Gastrocnemius medialis (tissue), 4 donors: ENCODE data around the gene PRMT3. TPM values are rescaled to one million over a fixed set of nuclear protein-coding genes. Genes with fewer than 3 reads are reported as not detected.

Source experiments
- ATAC-seq, 2 donors: fragments of 150-250 bp; one replicate each; pipeline ENCODE4 v1.9.1; 2016
- DNase-seq, 2 donors: peaks; one replicate each; pipeline ENCODE4 v3.0.0-alpha.2; 2019
- H3K27ac ChIP-seq, 4 donors: fragments of 200-600 bp; sonication (generic); 1 replicate in 1 of 4; 2 replicates in 3 of 4; pipeline ENCODE4 v1.5.1; 2016 to 2018; ENCODE audit warnings: mild to moderate bottlenecking in 2 of 4, moderate library complexity in 1 of 4
- H3K27me3 ChIP-seq, 3 donors: fragments of 200-600 bp; sonication (generic) in 2 of 3; 1 replicate in 1 of 3; 2 replicates in 2 of 3; pipeline versions ENCODE4 v1.5.1 to v1.6.0; 2016 to 2019; ENCODE audit warnings: mild to moderate bottlenecking in 1 of 3, moderate library complexity in 1 of 3
- H3K36me3 ChIP-seq, 2 donors: fragments of 200-600 bp; sonication (generic) in 1 of 2; one replicate each; pipeline ENCODE4 v1.5.1; 2017 to 2018
- H3K4me1 ChIP-seq, 2 donors: fragments of 200-600 bp; sonication (generic) in 1 of 2; one replicate each; pipeline ENCODE4 v1.5.1; 2016 to 2017; ENCODE audit warnings: mild to moderate bottlenecking in 2 of 2
- H3K4me3 ChIP-seq, 4 donors: fragments of 200-600 bp; sonication (generic) in 3 of 4; 1 replicate in 1 of 4; 2 replicates in 3 of 4; pipeline ENCODE4 v1.5.1; 2016 to 2019; ENCODE audit warnings: mild to moderate bottlenecking in 2 of 4
- H3K9me3 ChIP-seq, 3 donors: fragments of 200-600 bp; sonication (generic) in 2 of 3; 1 replicate in 1 of 3; 2 replicates in 2 of 3; pipeline ENCODE4 v1.5.1; 2016 to 2019
- POLR2A ChIP-seq, 2 donors: fragments of 450-650 bp; IDR thresholded peaks; one replicate each; pipeline ENCODE4 v1.6.1; 2017; ENCODE audit warnings: antibody characterized with exemption in 2 of 2, mild to moderate bottlenecking in 2 of 2, moderate library complexity in 2 of 2
- in situ Hi-C, 4 donors: fragments of 200-750 bp; cut with MboI; loops; one replicate each; pipeline versions ENCODE4 v1.15.0 to v1.8.0; 2017; ENCODE audit warnings: low sequenced_read_pairs in 4 of 4
- intact Hi-C: fragments of 100-400 bp; cut with DNase I; formaldehyde crosslinking; loops from one replicate; pipeline ENCODE4 v1.15.1; 2023; ENCODE audit warnings: low total_unique reads
- total RNA-seq, 4 donors: library from RNA; depleted of rRNA; stranded (reverse); fragments of >200 nt; gene quantifications; one replicate each; pipeline versions ENCODE4 v1.1.0 to v1.2.3, GENCODE V29; 2016
- TF ChIP-seq, protein P1 (sequence below), 5 experiments: fragments of 450-650 bp in 3 of 5; fragments of 200-600 bp in 2 of 5; sonication (generic) in 2 of 5; IDR thresholded peaks in 4 of 5; conservative IDR thresholded peaks in 1 of 5; 1 replicate in 4 of 5; 2 replicates in 1 of 5; pipeline ENCODE4 v1.5.1; 2016 to 2019; ENCODE audit warnings: antibody characterized with exemption in 5 of 5, mild to moderate bottlenecking in 3 of 5, moderate library complexity in 3 of 5

The PRMT3 gene
- total RNA-seq, 4 donors from 2014 or later: 14.0 to 20.1 (median 17.0) TPM

DNA sequence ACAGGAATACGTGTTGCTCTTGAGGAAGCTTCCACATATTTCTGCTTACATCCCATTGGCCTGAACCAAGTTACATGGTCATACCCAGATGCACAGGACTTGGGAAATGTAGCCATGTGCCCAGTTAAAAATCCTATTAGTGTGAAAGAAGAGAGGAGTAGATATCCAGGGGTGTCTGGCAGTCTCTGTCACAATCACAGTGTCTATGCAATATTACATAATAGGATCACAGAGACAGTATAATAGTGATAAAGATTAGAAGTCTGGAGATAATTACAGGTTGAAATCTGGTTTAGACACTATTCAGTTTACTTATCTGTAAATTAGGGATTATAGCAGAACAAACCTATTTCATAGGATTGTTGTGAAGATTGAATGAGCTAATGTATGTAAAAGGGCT lies 149.3 kb downstream of the PRMT3 start:
- H3K36me3 ChIP-seq: no peaks in the 10 kb centered on the region
- intact Hi-C loops: no loop called here
- no peaks in the 10 kb centered on the region for H3K9me3 ChIP-seq
- DNase-seq (no peak), ATAC-seq (no peak)
- no peaks in the 10 kb centered on the region for H3K4me1 ChIP-seq
- H3K27ac ChIP-seq: no peak overlapping the region
- TF ChIP-seq, protein P1, sequence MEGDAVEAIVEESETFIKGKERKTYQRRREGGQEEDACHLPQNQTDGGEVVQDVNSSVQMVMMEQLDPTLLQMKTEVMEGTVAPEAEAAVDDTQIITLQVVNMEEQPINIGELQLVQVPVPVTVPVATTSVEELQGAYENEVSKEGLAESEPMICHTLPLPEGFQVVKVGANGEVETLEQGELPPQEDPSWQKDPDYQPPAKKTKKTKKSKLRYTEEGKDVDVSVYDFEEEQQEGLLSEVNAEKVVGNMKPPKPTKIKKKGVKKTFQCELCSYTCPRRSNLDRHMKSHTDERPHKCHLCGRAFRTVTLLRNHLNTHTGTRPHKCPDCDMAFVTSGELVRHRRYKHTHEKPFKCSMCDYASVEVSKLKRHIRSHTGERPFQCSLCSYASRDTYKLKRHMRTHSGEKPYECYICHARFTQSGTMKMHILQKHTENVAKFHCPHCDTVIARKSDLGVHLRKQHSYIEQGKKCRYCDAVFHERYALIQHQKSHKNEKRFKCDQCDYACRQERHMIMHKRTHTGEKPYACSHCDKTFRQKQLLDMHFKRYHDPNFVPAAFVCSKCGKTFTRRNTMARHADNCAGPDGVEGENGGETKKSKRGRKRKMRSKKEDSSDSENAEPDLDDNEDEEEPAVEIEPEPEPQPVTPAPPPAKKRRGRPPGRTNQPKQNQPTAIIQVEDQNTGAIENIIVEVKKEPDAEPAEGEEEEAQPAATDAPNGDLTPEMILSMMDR (IDR thresholded peaks at IDR 0.05 in 4 of 5, conservative IDR thresholded peaks at IDR 0.05 in 1 of 5): no peak
- no peak for TF ChIP-seq POLR2A (IDR thresholded peaks at IDR 0.05)
- in situ Hi-C loops: no loop called here
- no peaks in the 10 kb centered on the region for H3K27me3 ChIP-seq
- H3K4me3 ChIP-seq: no peak overlapping the region

DNA sequence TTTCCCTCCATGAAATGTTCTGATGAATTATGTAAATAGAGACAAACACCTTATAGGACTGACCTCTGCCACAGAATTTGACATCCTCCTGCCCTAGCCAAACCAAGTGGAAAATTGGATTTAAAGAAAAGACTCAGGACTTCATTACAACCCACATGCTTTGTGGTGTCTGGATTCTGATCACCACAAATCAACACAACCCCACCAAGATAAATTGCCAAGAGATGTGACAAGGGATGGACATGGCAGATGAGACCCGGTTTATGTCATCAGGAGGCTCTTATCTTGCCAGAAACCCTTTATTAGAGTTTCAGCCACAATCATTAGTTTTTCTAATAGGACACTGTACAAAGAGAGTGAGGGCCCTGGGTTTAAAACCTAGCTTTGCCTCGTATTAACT lies 154.0 kb downstream of the PRMT3 start:
- H3K36me3 ChIP-seq: no peaks in the 10 kb centered on the region
- no peak for ATAC-seq
- H3K27ac ChIP-seq: no peak overlapping the region
- intact Hi-C loops (no loop called here), in situ Hi-C loops (no loop called here)
- no peak for TF ChIP-seq POLR2A (IDR thresholded peaks at IDR 0.05)
- TF ChIP-seq, protein P1 (IDR thresholded peaks at IDR 0.05 in 4 of 5, conservative IDR thresholded peaks at IDR 0.05 in 1 of 5): no peak
- no peaks in the 10 kb centered on the region for H3K4me1 ChIP-seq
- H3K9me3 ChIP-seq: no peaks in the 10 kb centered on the region
- H3K4me3 ChIP-seq: no peak overlapping the region
- H3K27me3 ChIP-seq: no peaks in the 10 kb centered on the region
- DNase-seq: no peak

DNA sequence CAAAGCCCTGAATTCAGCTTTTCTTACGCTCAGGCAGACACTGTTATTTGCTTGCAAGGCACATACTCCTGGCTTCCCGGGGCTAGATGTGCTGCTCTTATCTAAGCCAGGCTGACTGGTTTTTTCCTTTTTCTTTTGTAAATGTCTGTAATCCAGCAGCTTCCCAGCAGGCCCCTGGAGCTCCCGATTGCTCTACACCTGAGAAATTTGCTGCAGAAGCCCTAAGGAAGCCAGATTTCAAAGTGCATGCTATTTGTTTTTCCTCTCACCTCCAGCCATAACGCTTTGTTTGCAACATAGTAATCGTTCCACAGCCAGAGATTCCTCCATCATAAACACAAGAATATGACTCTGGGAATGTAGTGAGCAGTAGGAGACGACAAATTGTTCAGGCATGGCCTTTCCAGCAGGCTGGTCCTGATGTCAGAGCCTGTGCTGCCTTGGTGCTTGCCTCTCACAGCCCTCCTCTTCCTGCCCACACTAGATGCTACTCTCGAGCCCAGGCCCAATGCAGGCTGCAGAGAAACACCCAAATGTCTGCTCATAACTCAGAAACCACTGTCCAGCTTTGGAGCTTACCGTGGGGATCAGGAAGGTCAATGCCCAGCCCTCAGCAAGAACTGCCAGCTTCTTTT lies 157.2 kb downstream of the PRMT3 start:
- H3K36me3 ChIP-seq: no peaks in the 10 kb centered on the region
- H3K27ac ChIP-seq: no peak overlapping the region
- H3K4me1 ChIP-seq: no peaks in the 10 kb centered on the region
- ATAC-seq (no peak), DNase-seq (no peak)
- TF ChIP-seq, protein P1 (IDR thresholded peaks at IDR 0.05 in 4 of 5, conservative IDR thresholded peaks at IDR 0.05 in 1 of 5): no peak
- intact Hi-C loops (no loop called here), in situ Hi-C loops (no loop called here)
- no peak overlapping the region for H3K4me3 ChIP-seq
- H3K27me3 ChIP-seq: no peaks in the 10 kb centered on the region
- H3K9me3 ChIP-seq: no peaks in the 10 kb centered on the region

DNA sequence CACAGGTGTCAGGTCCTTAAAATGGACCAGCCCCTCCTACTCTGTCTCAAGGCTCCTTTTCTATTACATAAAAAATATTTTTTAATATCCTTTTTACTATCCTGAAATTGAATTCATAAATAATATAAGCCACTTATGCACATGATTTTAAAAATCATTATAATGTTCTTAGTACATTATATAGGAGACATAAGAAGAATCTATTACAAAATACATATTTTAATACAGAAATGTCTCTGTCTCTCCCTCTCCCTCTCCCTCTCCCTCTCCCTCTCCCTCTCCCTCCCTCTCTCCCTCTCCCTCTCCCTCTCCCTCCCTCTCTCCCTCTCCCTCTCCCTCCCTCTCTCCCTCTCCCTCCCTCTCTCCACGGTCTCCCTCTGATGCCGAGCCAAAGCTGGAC lies 159.9 kb downstream of the PRMT3 start:
- ATAC-seq: no peak
- Histone ChIP-seq H3K27me3 (no peaks in the 10 kb centered on the region), H3K4me1 (no peaks in the 10 kb centered on the region), H3K9me3 (no peaks in the 10 kb centered on the region), H3K27ac (no peak overlapping the region), H3K4me3 (no peak overlapping the region), H3K36me3 (no peaks in the 10 kb centered on the region)
- DNase-seq: no peak
- intact Hi-C loops (no loop called here), in situ Hi-C loops (no loop called here)
- TF ChIP-seq POLR2A (IDR thresholded peaks at IDR 0.05): no peak
- TF ChIP-seq, protein P1 (IDR thresholded peaks at IDR 0.05 in 4 of 5, conservative IDR thresholded peaks at IDR 0.05 in 1 of 5): no peak

DNA sequence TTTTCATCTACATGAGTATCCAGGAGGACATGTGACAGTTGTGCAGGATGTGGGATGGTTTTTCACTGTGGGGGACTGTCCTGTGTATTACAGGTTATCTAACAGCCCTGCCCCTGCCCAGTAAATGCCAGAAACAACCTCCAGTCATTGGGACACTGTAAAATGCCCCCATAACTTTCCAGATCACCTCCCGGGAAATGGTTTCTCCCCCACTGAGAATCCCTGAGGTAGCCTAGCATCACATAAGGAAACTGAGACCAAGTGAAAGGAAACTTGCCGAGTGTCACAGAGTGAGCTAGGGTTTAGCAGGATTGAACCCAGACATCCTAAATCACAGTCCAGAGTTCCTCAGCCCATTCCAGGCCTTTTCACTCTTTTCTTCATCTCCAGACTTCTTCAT lies 163.6 kb downstream of the PRMT3 start:
- Histone ChIP-seq H3K4me1 (no peaks in the 10 kb centered on the region), H3K27me3 (no peaks in the 10 kb centered on the region), H3K4me3 (no peak overlapping the region), H3K36me3 (no peaks in the 10 kb centered on the region), H3K9me3 (no peaks in the 10 kb centered on the region), H3K27ac (no peak overlapping the region)
- in situ Hi-C loops (no loop called here), intact Hi-C loops (no loop called here)
- DNase-seq (no peak), ATAC-seq (no peak)
- no peak for TF ChIP-seq POLR2A (IDR thresholded peaks at IDR 0.05)
- TF ChIP-seq, protein P1 (IDR thresholded peaks at IDR 0.05 in 4 of 5, conservative IDR thresholded peaks at IDR 0.05 in 1 of 5): no peak
